Neural cell (in vitro differentiated cells): Measurements from ENCODE around the gene MGLL. TPM values are rescaled to one million over a fixed set of nuclear protein-coding genes. Genes with fewer than 3 reads are reported as not detected.

Experiments
- H2AFZ ChIP-seq: fragments of 200-600, 300-800 bp; sonication (generic), shearing (Covaris generic); 2 replicates; pipeline ENCODE4 v1.6.0; 2014; ENCODE audit warnings: low read depth, mild to moderate bottlenecking, antibody characterized with exemption, low read length, moderate library complexity
- H3F3A ChIP-seq: fragments of 200-600 bp; shearing (Covaris generic); 2 replicates; pipeline ENCODE4 v1.6.1; 2016; ENCODE audit warnings: mild to moderate bottlenecking, moderate library complexity, mixed read lengths, antibody characterized with exemption, low read length; ENCODE audit not compliant: insufficient read depth, poor library complexity, severe bottlenecking
- H3K27ac ChIP-seq: fragments of 200-600, 300-800 bp; sonication (generic), shearing (Covaris generic); 2 replicates; pipeline ENCODE4 v1.5.1; 2014; ENCODE audit warnings: mild to moderate bottlenecking, low read length, moderate library complexity
- H3K27me3 ChIP-seq: fragments of 300-800, 200-600 bp; sonication (generic), shearing (Covaris generic); 2 replicates; pipeline ENCODE4 v1.6.0; 2014; ENCODE audit warnings: mild to moderate bottlenecking, low read depth, low read length, moderate library complexity; ENCODE audit not compliant: insufficient read depth
- H3K36me3 ChIP-seq: fragments of 300-800, 200-600 bp; sonication (generic), shearing (Covaris generic); 2 replicates; pipeline ENCODE4 v1.5.1; 2014; ENCODE audit warnings: mild to moderate bottlenecking, antibody characterized with exemption, low read length, moderate library complexity; ENCODE audit not compliant: insufficient read depth
- H3K4me2 ChIP-seq: fragments of 300-800, 200-600 bp; sonication (generic), shearing (Covaris generic); 2 replicates; pipeline ENCODE4 v1.6.0; 2014; ENCODE audit warnings: mild to moderate bottlenecking, low read length
- H3K4me3 ChIP-seq: fragments of 300-800, 200-600 bp; sonication (generic), shearing (Covaris generic); 2 replicates; pipeline ENCODE4 v1.5.1; 2014; ENCODE audit warnings: mild to moderate bottlenecking, low read length, moderate library complexity
- H3K79me2 ChIP-seq: fragments of 200-600 bp; shearing (Covaris generic); replicated peaks from 2 replicates; pipeline ENCODE4 v1.6.0; 2014; ENCODE audit warnings: mild to moderate bottlenecking, low read length, moderate library complexity; ENCODE audit not compliant: insufficient read depth
- H3K9ac ChIP-seq: fragments of 300-800, 200-600 bp; sonication (generic), shearing (Covaris generic); 2 replicates; pipeline ENCODE4 v1.6.1; 2016; ENCODE audit warnings: mild to moderate bottlenecking, low read length, mixed read lengths
- H3K9me2 ChIP-seq: fragments of 200-600 bp; shearing (Covaris generic); 2 replicates; pipeline ENCODE4 v1.6.1; 2016; ENCODE audit warnings: mild to moderate bottlenecking, low read length, mixed read lengths; ENCODE audit not compliant: insufficient read depth
- H3K9me3 ChIP-seq: fragments of 200-600, 300-800 bp; sonication (generic), shearing (Covaris generic); 2 replicates; pipeline ENCODE4 v1.6.1; 2016; ENCODE audit warnings: mild to moderate bottlenecking, mixed run types, low read length, moderate library complexity, mixed read lengths
- H4K20me1 ChIP-seq: fragments of 200-600 bp; shearing (Covaris generic); 2 replicates; pipeline ENCODE4 v1.6.1; 2016; ENCODE audit warnings: mild to moderate bottlenecking, mixed run types; ENCODE audit not compliant: insufficient read depth
- EP300 ChIP-seq: fragments of 450-650 bp; conservative IDR thresholded peaks from 2 replicates; pipeline ENCODE4 v1.6.1; 2014; ENCODE audit warnings: antibody characterized with exemption, mild to moderate bottlenecking, moderate library complexity; ENCODE audit not compliant: poor library complexity, severe bottlenecking
- MXI1 ChIP-seq: fragments of 450-650 bp; conservative IDR thresholded peaks from 2 replicates; pipeline ENCODE4 v1.6.1; 2014; ENCODE audit warnings: antibody characterized with exemption, mild to moderate bottlenecking; ENCODE audit not compliant: poor library complexity, severe bottlenecking
- POLR2AphosphoS5 ChIP-seq: IDR thresholded peaks from 2 replicates; pipeline ENCODE4 v1.6.1; 2012
- RAD21 ChIP-seq: fragments of 450-650 bp; conservative IDR thresholded peaks from 2 replicates; pipeline ENCODE4 v1.6.1; 2014; ENCODE audit warnings: antibody characterized with exemption, mild to moderate bottlenecking, moderate library complexity
- SMC3 ChIP-seq: fragments of 450-650 bp; conservative IDR thresholded peaks from 2 replicates; pipeline ENCODE4 v1.6.1; 2014; ENCODE audit warnings: antibody characterized with exemption, mild to moderate bottlenecking, moderate library complexity; ENCODE audit not compliant: poor library complexity
- TAF1 ChIP-seq: IDR thresholded peaks from 2 replicates; pipeline ENCODE4 v1.6.1; 2012; ENCODE audit warnings: low read depth
- polyA plus RNA-seq: library from polyadenylated mRNA; depleted of rRNA; stranded (reverse); fragments of >200 nt; gene quantifications from 2 replicates; pipeline ENCODE4 v1.2.3, GENCODE V29; 2014
- TF ChIP-seq, protein P1 (sequence below): fragments of 450-650 bp; IDR thresholded peaks from 2 replicates; pipeline ENCODE4 v1.5.1; 2014; ENCODE audit warnings: antibody characterized with exemption, mild to moderate bottlenecking, moderate library complexity; ENCODE audit not compliant: poor library complexity, severe bottlenecking

The MGLL gene
- polyA plus RNA-seq, 1 donor from 2014 or later = 2.0 TPM

DNA sequence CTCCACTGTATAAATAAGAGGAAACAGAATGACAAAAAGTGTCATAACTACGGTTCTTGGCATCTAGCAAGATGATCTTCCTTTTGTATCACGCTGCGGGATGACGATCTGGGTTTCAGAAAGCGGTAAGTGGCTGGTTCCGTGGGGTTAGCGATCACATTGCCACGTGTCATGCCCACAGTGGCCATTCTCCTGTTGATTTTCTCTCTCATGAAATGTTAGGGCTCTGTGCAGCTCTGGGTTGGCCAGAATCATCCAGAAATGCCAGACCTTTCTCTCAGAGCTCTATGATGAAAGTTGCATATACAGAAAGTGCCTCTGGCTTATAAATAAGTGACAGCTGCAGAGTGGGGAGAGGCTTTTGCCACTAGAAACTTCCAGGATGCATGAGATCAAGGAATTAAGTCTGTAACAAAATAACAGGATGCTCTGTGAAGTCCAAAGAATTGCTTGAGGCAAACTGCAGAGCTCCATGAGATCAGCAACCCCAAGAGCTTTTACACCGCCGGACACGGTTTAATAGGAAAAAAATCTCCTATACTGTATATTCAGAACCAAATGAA, 78.0 kb downstream of the MGLL start:
- TF ChIP-seq RAD21 (no peak), TAF1 (no peak), SMC3 (no peak), POLR2AphosphoS5 (no peak), MXI1 (no peak)
- TF ChIP-seq, protein P1, sequence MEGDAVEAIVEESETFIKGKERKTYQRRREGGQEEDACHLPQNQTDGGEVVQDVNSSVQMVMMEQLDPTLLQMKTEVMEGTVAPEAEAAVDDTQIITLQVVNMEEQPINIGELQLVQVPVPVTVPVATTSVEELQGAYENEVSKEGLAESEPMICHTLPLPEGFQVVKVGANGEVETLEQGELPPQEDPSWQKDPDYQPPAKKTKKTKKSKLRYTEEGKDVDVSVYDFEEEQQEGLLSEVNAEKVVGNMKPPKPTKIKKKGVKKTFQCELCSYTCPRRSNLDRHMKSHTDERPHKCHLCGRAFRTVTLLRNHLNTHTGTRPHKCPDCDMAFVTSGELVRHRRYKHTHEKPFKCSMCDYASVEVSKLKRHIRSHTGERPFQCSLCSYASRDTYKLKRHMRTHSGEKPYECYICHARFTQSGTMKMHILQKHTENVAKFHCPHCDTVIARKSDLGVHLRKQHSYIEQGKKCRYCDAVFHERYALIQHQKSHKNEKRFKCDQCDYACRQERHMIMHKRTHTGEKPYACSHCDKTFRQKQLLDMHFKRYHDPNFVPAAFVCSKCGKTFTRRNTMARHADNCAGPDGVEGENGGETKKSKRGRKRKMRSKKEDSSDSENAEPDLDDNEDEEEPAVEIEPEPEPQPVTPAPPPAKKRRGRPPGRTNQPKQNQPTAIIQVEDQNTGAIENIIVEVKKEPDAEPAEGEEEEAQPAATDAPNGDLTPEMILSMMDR = no peak

DNA sequence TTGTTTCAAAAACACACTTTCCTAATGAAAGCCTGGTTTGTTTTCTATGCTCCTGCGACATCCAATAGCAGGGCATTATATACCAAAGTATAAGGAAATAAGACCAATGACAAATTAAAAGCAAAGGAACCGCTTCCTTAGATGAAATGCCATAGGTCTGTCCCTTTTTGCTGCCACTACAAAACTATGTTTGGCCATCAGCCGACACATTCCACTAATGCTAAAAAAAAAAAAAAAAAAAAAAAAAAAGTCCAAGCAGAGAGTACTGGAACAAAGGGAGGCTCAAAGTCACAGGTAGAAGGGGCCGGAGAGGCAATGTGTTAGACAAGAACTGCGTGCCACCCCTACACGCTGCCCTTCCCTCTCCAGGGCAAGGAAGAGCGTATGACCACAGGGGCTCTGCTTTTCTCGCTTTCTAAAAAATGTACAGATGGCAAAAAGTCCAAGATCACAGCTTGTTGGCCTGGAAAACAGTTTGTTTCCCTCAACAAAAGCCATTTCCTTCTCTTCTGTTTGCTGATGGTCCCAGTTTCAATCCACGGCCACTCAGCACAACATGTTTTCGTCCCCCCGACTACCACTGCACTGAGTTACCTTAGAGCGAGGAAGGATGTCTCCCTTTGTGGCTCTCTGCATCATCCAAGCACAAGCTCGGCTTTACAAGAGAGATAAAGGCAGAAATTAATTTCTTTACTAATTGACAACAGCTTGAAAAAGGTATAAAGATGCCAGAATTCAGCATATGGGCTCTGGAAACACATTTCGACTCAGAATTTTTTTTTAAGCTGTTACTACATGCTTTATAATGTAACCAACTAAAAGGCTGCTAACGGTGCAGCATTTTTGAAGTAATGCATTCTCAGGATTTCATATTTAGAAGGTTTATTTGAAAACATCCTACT, 78.7 kb downstream of the MGLL start:
- H3K4me2 ChIP-seq = no peak overlapping the region
- no peak overlapping the region for H3K27ac ChIP-seq
- no peak overlapping the region for H3K4me3 ChIP-seq
- H2AFZ ChIP-seq = no peak overlapping the region
- H3K9me2 ChIP-seq = no peaks in the 10 kb centered on the region
- no peaks in the 10 kb centered on the region for H3K9me3 ChIP-seq
- H3K9ac ChIP-seq = no peak overlapping the region
- H3K36me3 ChIP-seq = no peaks in the 10 kb centered on the region
- no peaks in the 10 kb centered on the region for H3F3A ChIP-seq
- no peaks in the 10 kb centered on the region for H3K79me2 ChIP-seq
- H3K27me3 ChIP-seq = no peaks in the 10 kb centered on the region
- TF ChIP-seq MXI1 = no peak
- TF ChIP-seq POLR2AphosphoS5 = no peak
- TF ChIP-seq TAF1 = no peak
- no peaks in the 10 kb centered on the region for H4K20me1 ChIP-seq

More for the DNA sequence above, 78.0 kb downstream of the MGLL start:
- Histone ChIP-seq H3K27ac (no peak overlapping the region), H3K36me3 (no peaks in the 10 kb centered on the region), H3F3A (no peaks in the 10 kb centered on the region), H3K9ac (no peak overlapping the region), H3K27me3 (no peaks in the 10 kb centered on the region), H2AFZ (no peak overlapping the region), H4K20me1 (no peaks in the 10 kb centered on the region), H3K4me2 (no peak overlapping the region), H3K9me3 (no peaks in the 10 kb centered on the region), H3K9me2 (no peaks in the 10 kb centered on the region), H3K4me3 (no peak overlapping the region), H3K79me2 (no peaks in the 10 kb centered on the region)

DNA sequence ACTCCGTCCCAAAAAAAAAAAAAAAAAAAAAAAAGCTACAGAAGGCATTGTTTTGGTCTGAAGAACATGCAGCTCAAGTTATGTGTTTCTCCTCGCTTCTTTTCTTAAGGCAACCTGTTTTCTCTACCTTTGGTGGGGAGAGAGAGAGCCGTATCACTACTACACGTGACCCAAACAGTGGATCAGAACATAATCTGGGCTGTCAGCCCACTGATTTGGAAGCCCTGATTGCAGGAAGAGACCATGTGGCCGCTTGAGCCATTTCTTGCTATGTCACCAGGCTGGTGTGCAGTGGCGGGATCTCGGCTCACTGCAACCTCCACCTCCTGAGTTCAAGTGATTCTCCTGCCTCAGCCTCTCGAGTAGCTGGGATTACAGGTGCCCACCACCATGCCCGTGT, 79.7 kb downstream of the MGLL start:
- H3K4me3 ChIP-seq = no peak overlapping the region
- H3F3A ChIP-seq = no peaks in the 10 kb centered on the region
- H3K9me2 ChIP-seq = no peaks in the 10 kb centered on the region
- TF ChIP-seq MXI1 (no peak), EP300 (no peak)
- TF ChIP-seq, protein P1 = no peak
- H3K4me2 ChIP-seq = no peak overlapping the region
- no peaks in the 10 kb centered on the region for H3K27me3 ChIP-seq
- no peak overlapping the region for H2AFZ ChIP-seq
- no peaks in the 10 kb centered on the region for H4K20me1 ChIP-seq
- no peaks in the 10 kb centered on the region for H3K36me3 ChIP-seq
- H3K9ac ChIP-seq = no peak overlapping the region
- H3K79me2 ChIP-seq = no peaks in the 10 kb centered on the region
- no peaks in the 10 kb centered on the region for H3K9me3 ChIP-seq
- no peak overlapping the region for H3K27ac ChIP-seq
